CD4-positive, alpha-beta T cell treated with Interleukin-4 for 4 hours (primary cell): ENCODE results near the gene TBC1D3I.
"Not testable (repeated sequence)": the region's sequence is repeated elsewhere in the genome, so short reads cannot be mapped to it uniquely, and the experiment has no call there.

Experiments used
- DNase-seq: peaks from one replicate; pipeline ENCODE4 v3.0.0-alpha.2; 2020

Gene TBC1D3I

GRCh38 chr17:36264470-36264869 lies at the start of gene TBC1D3I:
TBC1D3I (minus strand) TSS chr17:36264570; CDS start chr17:36262985, 1,585 bp downstream.
- DNase-seq: not testable (repeated sequence)

GRCh38 chr17:36295161-36295560 lies 30.8 kb upstream of the TBC1D3I start:
- DNase-seq: not testable (repeated sequence)

- not testable (repeated sequence) for DNase-seq
Measured at GRCh38 chr17:36289965-36290612, 25.7 kb upstream of the TBC1D3I start.

GRCh38 chr17:36284219-36284618 lies 19.8 kb upstream of the TBC1D3I start:
- not testable (repeated sequence) for DNase-seq

- not testable (repeated sequence) for DNase-seq
Measured at GRCh38 chr17:36283256-36283655, 18.9 kb upstream of the TBC1D3I start.

- DNase-seq: not testable (repeated sequence)
Measured at GRCh38 chr17:36242046-36242445, 22.3 kb downstream of the TBC1D3I start.

GRCh38 chr17:36229644-36230043 lies 34.7 kb downstream of the TBC1D3I start:
- DNase-seq: peak; percentile 20

GRCh38 chr17:36222967-36223366 lies 41.4 kb downstream of the TBC1D3I start:
- not testable (repeated sequence) for DNase-seq

- not testable (repeated sequence) for DNase-seq
Measured at GRCh38 chr17:36221581-36222100, 42.7 kb downstream of the TBC1D3I start.

- DNase-seq: not testable (repeated sequence)
Measured at GRCh38 chr17:36220737-36221580, 43.4 kb downstream of the TBC1D3I start.

GRCh38 chr17:36219556-36219955 lies 44.8 kb downstream of the TBC1D3I start:
- DNase-seq: not testable (repeated sequence)

GRCh38 chr17:36215406-36216308 lies 48.7 kb downstream of the TBC1D3I start:
- not testable (repeated sequence) for DNase-seq

- DNase-seq: no peak
Measured at GRCh38 chr17:36214918-36215317, 49.5 kb downstream of the TBC1D3I start.

GRCh38 chr17:36213695-36214094 lies 50.7 kb downstream of the TBC1D3I start:
- no peak for DNase-seq

GRCh38 chr17:36212966-36213365 lies 51.4 kb downstream of the TBC1D3I start:
- peak; percentile 29 for DNase-seq

- DNase-seq: no peak
Measured at GRCh38 chr17:36212272-36212605, 52.1 kb downstream of the TBC1D3I start.

GRCh38 chr17:36211484-36212271 lies 52.7 kb downstream of the TBC1D3I start:
- DNase-seq: not testable (repeated sequence)

- DNase-seq: not testable (repeated sequence)
Measured at GRCh38 chr17:36210439-36211211, 53.7 kb downstream of the TBC1D3I start, which contains the start of gene CCL4L2. CCL4L2 (plus strand) TSS chr17:36211063.

GRCh38 chr17:36209575-36209974 lies 54.8 kb downstream of the TBC1D3I start:
- no peak for DNase-seq

- not testable (repeated sequence) for DNase-seq
Measured at GRCh38 chr17:36207383-36207782, 57.0 kb downstream of the TBC1D3I start.

GRCh38 chr17:36206486-36206821 lies 57.9 kb downstream of the TBC1D3I start:
- not testable (repeated sequence) for DNase-seq
